HL-60 (cell line): ENCODE data around the gene KIF15.

Source experiments
- DNase-seq, 2 experiments: peaks; one replicate each; pipeline ENCODE4 v3.0.0-alpha.2; 2010 to 2020; ENCODE audit warnings: low read depth in 1 of 2, low spot score in 1 of 2
- H3K27ac ChIP-seq: fragments of 250-450 bp; sonication (Bioruptor Pico); replicated peaks from 2 replicates; pipeline ENCODE4 v1.5.1; 2020; ENCODE audit warnings: mild to moderate bottlenecking, moderate library complexity
- H3K27me3 ChIP-seq: fragments of 250-450 bp; sonication (Bioruptor Pico); 2 replicates; pipeline ENCODE4 v1.5.1; 2021; ENCODE audit warnings: mild to moderate bottlenecking, moderate library complexity; ENCODE audit not compliant: insufficient read depth, poor library complexity, severe bottlenecking
- H3K4me3 ChIP-seq: replicated peaks from 2 replicates; pipeline ENCODE4 v1.5.1; 2011; ENCODE audit warnings: mild to moderate bottlenecking, control low read depth, low read length; ENCODE audit not compliant: insufficient read depth
- CTCF ChIP-seq: IDR thresholded peaks from one replicate; pipeline ENCODE4 v1.5.1; 2011; ENCODE audit warnings: low read length, control low read depth, inconsistent platforms; ENCODE audit not compliant: insufficient read depth
- GABPA ChIP-seq: IDR thresholded peaks from 2 replicates; pipeline ENCODE4 v1.6.1; 2012; ENCODE audit warnings: low read depth
- POLR2AphosphoS5 ChIP-seq: IDR thresholded peaks from 2 replicates; pipeline ENCODE4 v1.6.1; 2012; ENCODE audit warnings: low read depth
- REST ChIP-seq: IDR thresholded peaks from 2 replicates; pipeline ENCODE4 v1.6.1; 2012; ENCODE audit warnings: low read depth; ENCODE audit not compliant: insufficient replicate concordance
- SPI1 ChIP-seq: IDR thresholded peaks from 2 replicates; pipeline ENCODE4 v1.6.1; 2012; ENCODE audit warnings: low read depth, mild to moderate bottlenecking, borderline replicate concordance

KIF15 gene

GRCh38 chr3:44761101-44761423, 532 bp upstream of the KIF15 start:
- no peak for TF ChIP-seq CTCF
- no peak for TF ChIP-seq REST
- TF ChIP-seq GABPA, result no peak
- TF ChIP-seq POLR2AphosphoS5, result no peak
- no peak for TF ChIP-seq SPI1
- peak overlapping the region; percentile 77 for H3K4me3 ChIP-seq
- H3K27ac ChIP-seq, result peak overlapping the region; percentile 81
- H3K27me3 ChIP-seq, result no peaks in the 10 kb centered on the region
- DNase-seq, result peak in 1 of 2 experiments; percentile 1

DNA sequence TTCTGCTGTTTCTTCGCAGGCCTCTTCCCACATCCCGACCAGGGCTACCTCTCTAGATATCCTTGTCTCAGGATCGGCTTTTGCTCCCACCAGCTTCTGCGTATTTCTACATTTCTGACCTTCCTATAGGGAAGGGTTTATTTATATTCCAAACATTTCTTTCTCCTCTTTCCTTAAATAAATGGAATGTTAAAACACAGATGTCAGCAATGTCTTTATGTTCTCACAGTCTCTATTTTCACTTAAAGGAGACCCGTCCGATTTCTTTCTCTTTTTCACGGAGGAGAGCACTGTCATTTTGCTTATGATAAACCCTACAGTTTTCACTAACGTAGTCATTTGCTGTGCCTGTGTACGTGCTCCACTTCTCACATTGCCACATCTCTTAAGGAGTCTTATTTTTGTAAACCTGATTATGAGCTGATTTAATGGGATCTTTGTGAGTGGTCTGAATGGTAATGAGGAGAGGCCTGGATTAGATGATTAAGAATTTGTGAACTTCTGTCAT, 630 bp downstream of the KIF15 start:
- no peaks in the 10 kb centered on the region for H3K27me3 ChIP-seq
- peak in 1 of 2 experiments; percentile 2 for DNase-seq
- no peak for TF ChIP-seq REST
- no peak for TF ChIP-seq SPI1
- TF ChIP-seq GABPA, result no peak
- no peak for TF ChIP-seq CTCF
- TF ChIP-seq POLR2AphosphoS5, result no peak

DNA sequence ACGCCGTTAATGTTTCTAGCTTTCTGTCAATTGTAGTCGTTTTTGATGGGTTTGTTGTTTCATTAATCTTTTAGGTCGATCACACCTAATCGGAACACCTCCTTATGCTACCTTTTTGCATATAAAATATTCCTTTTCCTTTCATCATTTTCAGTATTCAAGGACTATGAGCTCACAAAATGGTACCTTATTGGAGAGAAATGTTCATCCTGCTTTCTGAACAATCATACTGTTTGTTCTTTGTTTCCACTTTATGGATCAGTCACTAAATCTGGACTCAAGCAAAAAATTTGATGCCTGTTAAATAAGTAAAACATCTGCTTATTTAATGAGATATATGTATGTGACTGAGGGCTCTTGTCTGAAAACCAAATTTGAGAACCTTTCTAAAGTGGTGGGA, 1.1 kb downstream of the KIF15 start:
- peak overlapping the region; percentile 81 for H3K27ac ChIP-seq
- no peak for DNase-seq
- peak overlapping the region; percentile 77 for H3K4me3 ChIP-seq
- no peaks in the 10 kb centered on the region for H3K27me3 ChIP-seq
- TF ChIP-seq REST, result no peak
- no peak for TF ChIP-seq SPI1
- TF ChIP-seq POLR2AphosphoS5, result no peak
- TF ChIP-seq GABPA, result no peak
- TF ChIP-seq CTCF, result no peak

More for the DNA sequence above, 630 bp downstream of the KIF15 start:
- peak overlapping the region; percentile 77 for H3K4me3 ChIP-seq
- H3K27ac ChIP-seq, result peak overlapping the region; percentile 81
